Endodermal cell (in vitro differentiated cells): ENCODE data around the gene PRDM15. TPM values are rescaled to one million over a fixed set of nuclear protein-coding genes. Genes with fewer than 3 reads are reported as not detected.
A peak's percentile ranks its signal among the peaks of the same experiment; 100 is the strongest.

ENCODE experiments used
- DNase-seq: peaks from one replicate; pipeline ENCODE4 v3.0.0-alpha.2; 2017
- H3K27ac ChIP-seq: 2 replicates; pipeline ENCODE4 v1.5.1; 2013; ENCODE audit warnings: mild to moderate bottlenecking, low read depth, low read length, moderate library complexity
- H3K27me3 ChIP-seq: 2 replicates; pipeline ENCODE4 v1.6.1; 2013; ENCODE audit warnings: mild to moderate bottlenecking, low read length, moderate library complexity; ENCODE audit not compliant: insufficient read depth, control insufficient read depth, poor library complexity, severe bottlenecking
- H3K36me3 ChIP-seq: 2 replicates; pipeline ENCODE4 v1.7.0; 2013; ENCODE audit warnings: mild to moderate bottlenecking, low read length, moderate library complexity; ENCODE audit not compliant: control insufficient read depth, insufficient read depth
- H3K4me1 ChIP-seq: one replicate; pipeline ENCODE4 v1.7.0; 2013; ENCODE audit warnings: low read length; ENCODE audit not compliant: control insufficient read depth, insufficient read depth
- H3K4me3 ChIP-seq: 2 replicates; pipeline ENCODE4 v1.5.1; 2013; ENCODE audit warnings: mild to moderate bottlenecking, low read length, moderate library complexity
- H3K9ac ChIP-seq: 2 replicates; pipeline ENCODE4 v1.6.1; 2013; ENCODE audit warnings: mild to moderate bottlenecking, low read length, moderate library complexity; ENCODE audit not compliant: poor library complexity, severe bottlenecking; ENCODE audit errors: extremely low read depth
- H3K9me3 ChIP-seq: 2 replicates; pipeline ENCODE4 v1.6.1; 2013; ENCODE audit warnings: mild to moderate bottlenecking, low read length, moderate library complexity; ENCODE audit not compliant: control insufficient read depth
- H3K27ac Mint-ChIP-seq: 2 replicates; pipeline ENCODE4 v1.8.0; 2020; ENCODE audit warnings: mixed read lengths
- H3K27me3 Mint-ChIP-seq: 2 replicates; pipeline ENCODE4 v1.8.0; 2021; ENCODE audit warnings: mild to moderate bottlenecking, mixed read lengths; ENCODE audit not compliant: insufficient read depth
- H3K36me3 Mint-ChIP-seq: 2 replicates; pipeline ENCODE4 v1.8.0; 2020; ENCODE audit warnings: low read depth, mixed read lengths
- H3K4me1 Mint-ChIP-seq: 2 replicates; pipeline ENCODE4 v1.8.0; 2020; ENCODE audit warnings: mixed read lengths
- H3K4me3 Mint-ChIP-seq: 2 replicates; pipeline ENCODE4 v1.8.0; 2020; ENCODE audit warnings: mild to moderate bottlenecking, moderate library complexity, mixed read lengths
- H3K9me3 Mint-ChIP-seq: 2 replicates; pipeline ENCODE4 v1.8.0; 2020; ENCODE audit warnings: mild to moderate bottlenecking, mixed read lengths
- WGBS, 2 experiments: methylation state at CpG; one replicate each; pipeline versions ENCODE4 v1.1.5 to v1.1.7; 2013; ENCODE audit warnings: missing lambda C conversion rate in 2 of 2, mixed read lengths in 1 of 2; ENCODE audit not compliant: insufficient coverage in 1 of 2, insufficient read length in 1 of 2; 5-methylcytosine and 5-hydroxymethylcytosine counted together
- total RNA-seq, 2 donors: library from RNA; stranded (reverse); fragmentation: NEBNext Ultra II Directional in 1 of 2; extraction: Animal tissue kit (Norgen Biotek cat#: 25700) in 1 of 2; gene quantifications; 2 replicates in 1 of 2; 3 replicates in 1 of 2; pipeline ENCODE4 v1.2.1, GENCODE V29; 2021
- TF ChIP-seq, protein P1 (sequence below): fragments of 200-600 bp; sonication (generic); conservative IDR thresholded peaks from 2 replicates; pipeline ENCODE4 v1.5.0; 2021; ENCODE audit warnings: antibody characterized with exemption, mild to moderate bottlenecking

Gene PRDM15
- total RNA-seq, 2 donors from 2014 or later, result 8.8 to 10.1 TPM

DNA sequence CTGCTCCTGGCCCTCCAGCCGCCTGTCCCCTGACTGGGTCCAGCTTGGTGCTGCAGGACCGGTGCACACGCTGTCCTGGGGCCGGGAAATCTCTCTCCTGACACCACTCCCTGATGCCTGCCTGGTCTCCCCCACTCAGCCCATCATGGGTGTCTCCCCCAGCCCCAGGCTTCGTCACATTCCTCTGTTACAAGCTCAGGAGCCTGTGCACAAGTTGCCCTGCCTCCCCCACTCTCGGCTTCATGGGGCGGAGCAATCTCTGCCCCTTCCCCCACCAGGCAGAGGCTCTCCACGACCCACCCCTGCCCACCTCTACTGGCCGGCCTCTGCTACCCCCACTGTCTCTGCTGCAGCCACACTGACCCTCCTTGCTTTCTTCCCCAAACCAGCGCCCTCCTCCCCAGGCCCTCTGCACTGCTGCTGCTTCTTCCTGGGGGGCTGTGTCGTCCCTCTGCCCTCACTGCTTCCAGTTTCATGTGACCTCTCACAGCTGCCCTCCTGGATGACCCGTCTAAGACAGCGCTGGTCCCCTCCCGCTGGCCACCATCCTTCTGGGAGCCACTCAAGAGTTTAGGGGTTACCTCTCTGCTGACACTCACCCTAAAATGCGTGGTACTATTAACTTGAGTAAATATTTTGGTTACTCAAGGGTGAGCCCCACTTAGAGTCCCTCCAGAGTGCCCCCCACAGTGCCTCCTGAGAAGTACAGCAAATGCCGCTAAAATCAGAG is 106.6 kb downstream of the PRDM15 start:
- no peak overlapping the region for H3K4me3 Mint-ChIP-seq
- no peaks in the 10 kb centered on the region for H3K9me3 Mint-ChIP-seq

DNA sequence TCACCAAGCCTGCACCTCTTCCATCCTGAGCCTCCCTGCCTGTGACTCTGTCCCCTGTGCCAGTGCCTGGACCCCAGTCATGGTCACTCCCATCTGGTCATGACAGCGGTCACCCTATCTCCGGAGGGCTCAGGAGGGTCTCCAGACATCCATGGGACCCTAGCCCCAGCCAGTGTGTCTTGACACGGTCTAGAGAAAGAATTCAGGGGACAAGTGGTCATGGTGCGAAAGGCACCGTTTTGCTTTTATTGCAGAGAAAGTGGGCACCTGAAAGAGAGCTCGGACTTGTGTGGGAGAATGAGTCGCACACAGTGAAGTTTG is 107.6 kb downstream of the PRDM15 start:
- no peaks in the 10 kb centered on the region for H3K36me3 ChIP-seq
- Mint-ChIP-seq H3K9me3 (no peaks in the 10 kb centered on the region), H3K4me3 (no peak overlapping the region), H3K27ac (no peak overlapping the region), H3K36me3 (no peaks in the 10 kb centered on the region), H3K27me3 (peaks cover 59% of the 10 kb centered on the region), H3K4me1 (peaks cover 51% of the 10 kb centered on the region)
- no peak for DNase-seq
- WGBS, 2 experiments, result 93 to 95% methylated on average over 5 to 7 of the region's 7 CpGs
- H3K4me3 ChIP-seq, result no peak overlapping the region
- H3K27ac ChIP-seq, result no peak overlapping the region
- H3K9me3 ChIP-seq, result no peaks in the 10 kb centered on the region
- H3K9ac ChIP-seq, result no peak overlapping the region
- H3K27me3 ChIP-seq, result peaks cover 54% of the 10 kb centered on the region
- TF ChIP-seq, protein P1, sequence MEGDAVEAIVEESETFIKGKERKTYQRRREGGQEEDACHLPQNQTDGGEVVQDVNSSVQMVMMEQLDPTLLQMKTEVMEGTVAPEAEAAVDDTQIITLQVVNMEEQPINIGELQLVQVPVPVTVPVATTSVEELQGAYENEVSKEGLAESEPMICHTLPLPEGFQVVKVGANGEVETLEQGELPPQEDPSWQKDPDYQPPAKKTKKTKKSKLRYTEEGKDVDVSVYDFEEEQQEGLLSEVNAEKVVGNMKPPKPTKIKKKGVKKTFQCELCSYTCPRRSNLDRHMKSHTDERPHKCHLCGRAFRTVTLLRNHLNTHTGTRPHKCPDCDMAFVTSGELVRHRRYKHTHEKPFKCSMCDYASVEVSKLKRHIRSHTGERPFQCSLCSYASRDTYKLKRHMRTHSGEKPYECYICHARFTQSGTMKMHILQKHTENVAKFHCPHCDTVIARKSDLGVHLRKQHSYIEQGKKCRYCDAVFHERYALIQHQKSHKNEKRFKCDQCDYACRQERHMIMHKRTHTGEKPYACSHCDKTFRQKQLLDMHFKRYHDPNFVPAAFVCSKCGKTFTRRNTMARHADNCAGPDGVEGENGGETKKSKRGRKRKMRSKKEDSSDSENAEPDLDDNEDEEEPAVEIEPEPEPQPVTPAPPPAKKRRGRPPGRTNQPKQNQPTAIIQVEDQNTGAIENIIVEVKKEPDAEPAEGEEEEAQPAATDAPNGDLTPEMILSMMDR, result no peak
- H3K4me1 ChIP-seq, result peaks cover 12% of the 10 kb centered on the region

More for the DNA sequence above, 106.6 kb downstream of the PRDM15 start:
- Mint-ChIP-seq H3K4me1 (peaks cover 46% of the 10 kb centered on the region), H3K27ac (no peak overlapping the region), H3K27me3 (peaks cover 54% of the 10 kb centered on the region), H3K36me3 (no peaks in the 10 kb centered on the region)
- H3K27ac ChIP-seq, result no peak overlapping the region
- 71 to 74% methylated on average over 10 to 16 of the region's 16 CpGs for WGBS, 2 experiments
- TF ChIP-seq, protein P1, result peak; percentile 36
- DNase-seq, result peak; percentile 65
- H3K9ac ChIP-seq, result no peak overlapping the region
- H3K36me3 ChIP-seq, result no peaks in the 10 kb centered on the region
- peaks cover 45% of the 10 kb centered on the region for H3K27me3 ChIP-seq
- H3K9me3 ChIP-seq, result no peaks in the 10 kb centered on the region
- H3K4me1 ChIP-seq, result peaks cover 12% of the 10 kb centered on the region
- H3K4me3 ChIP-seq, result no peak overlapping the region

DNA sequence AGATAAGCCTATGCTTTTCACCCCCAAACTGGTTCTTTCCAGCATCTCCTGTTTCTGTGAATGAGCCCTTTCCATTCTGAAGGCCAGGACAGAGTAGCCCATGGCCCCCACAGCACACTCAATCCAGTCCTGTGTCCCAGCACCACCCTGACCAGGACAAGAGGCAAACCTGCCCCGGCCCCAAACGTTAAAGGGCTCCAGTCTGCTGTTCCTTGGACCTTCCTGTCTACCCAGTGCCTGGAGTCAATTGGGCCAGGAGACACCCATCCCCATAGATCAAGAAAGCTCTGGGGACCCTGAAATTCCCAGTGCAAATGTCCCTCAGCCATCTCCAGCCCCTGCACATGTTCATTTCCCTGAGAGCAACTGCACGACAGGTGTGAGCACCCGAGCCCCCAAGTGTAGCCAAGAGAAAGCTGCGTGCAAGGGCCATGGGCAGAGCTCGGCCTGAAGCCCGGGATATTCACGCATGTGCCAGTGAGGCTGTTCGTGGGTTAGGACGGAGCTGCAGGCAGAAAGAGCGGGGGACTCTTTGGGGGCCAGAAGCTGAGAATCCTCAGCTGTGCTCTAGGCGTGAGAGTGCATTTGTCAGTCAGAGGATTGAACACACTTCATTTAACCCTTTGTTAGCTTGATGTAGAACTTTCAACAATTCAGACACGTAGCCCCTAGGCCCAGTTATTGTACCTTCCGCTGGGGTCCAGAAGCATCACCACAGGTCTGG is 108.1 kb downstream of the PRDM15 start:
- no peak overlapping the region for H3K27ac ChIP-seq
- no peaks in the 10 kb centered on the region for H3K36me3 Mint-ChIP-seq

More for the DNA sequence above, 108.1 kb downstream of the PRDM15 start:
- H3K4me1 ChIP-seq, result peaks cover 12% of the 10 kb centered on the region
- no peaks in the 10 kb centered on the region for H3K9me3 Mint-ChIP-seq
- 90 to 92% methylated on average over 12 to 14 of the region's 14 CpGs for WGBS, 2 experiments
- no peak overlapping the region for H3K27ac Mint-ChIP-seq
- H3K4me3 Mint-ChIP-seq, result no peak overlapping the region
- H3K36me3 ChIP-seq, result no peaks in the 10 kb centered on the region
- TF ChIP-seq, protein P1, result no peak
- DNase-seq, result peak; percentile 38
- peaks cover 51% of the 10 kb centered on the region for H3K4me1 Mint-ChIP-seq
- H3K27me3 Mint-ChIP-seq, result peaks cover 59% of the 10 kb centered on the region
- no peak overlapping the region for H3K9ac ChIP-seq
- no peak overlapping the region for H3K4me3 ChIP-seq
- no peaks in the 10 kb centered on the region for H3K9me3 ChIP-seq
- peaks cover 59% of the 10 kb centered on the region for H3K27me3 ChIP-seq
